HG03520 (cell line): ENCODE data around the gene LOXL3.
"Not testable (repeated sequence)": the region's sequence is repeated elsewhere in the genome, so short reads cannot be mapped to it uniquely, and the experiment has no call there.

Source experiments
- ATAC-seq: cut with Tn5 transposase; IDR thresholded peaks from one replicate; pipeline ENCODE4 v1.9.1; 2021; ENCODE audit warnings: mild to moderate bottlenecking, moderate library complexity; ENCODE audit not compliant: unreplicated experiment

Gene LOXL3

GRCh38 chr2:74575320-74575719 is 21.6 kb upstream of the LOXL3 start:
- ATAC-seq, result no peak

- ATAC-seq, result peak; percentile 30
These were observed 20.2 kb upstream of the LOXL3 start for GRCh38 chr2:74573747-74574562.

DNA sequence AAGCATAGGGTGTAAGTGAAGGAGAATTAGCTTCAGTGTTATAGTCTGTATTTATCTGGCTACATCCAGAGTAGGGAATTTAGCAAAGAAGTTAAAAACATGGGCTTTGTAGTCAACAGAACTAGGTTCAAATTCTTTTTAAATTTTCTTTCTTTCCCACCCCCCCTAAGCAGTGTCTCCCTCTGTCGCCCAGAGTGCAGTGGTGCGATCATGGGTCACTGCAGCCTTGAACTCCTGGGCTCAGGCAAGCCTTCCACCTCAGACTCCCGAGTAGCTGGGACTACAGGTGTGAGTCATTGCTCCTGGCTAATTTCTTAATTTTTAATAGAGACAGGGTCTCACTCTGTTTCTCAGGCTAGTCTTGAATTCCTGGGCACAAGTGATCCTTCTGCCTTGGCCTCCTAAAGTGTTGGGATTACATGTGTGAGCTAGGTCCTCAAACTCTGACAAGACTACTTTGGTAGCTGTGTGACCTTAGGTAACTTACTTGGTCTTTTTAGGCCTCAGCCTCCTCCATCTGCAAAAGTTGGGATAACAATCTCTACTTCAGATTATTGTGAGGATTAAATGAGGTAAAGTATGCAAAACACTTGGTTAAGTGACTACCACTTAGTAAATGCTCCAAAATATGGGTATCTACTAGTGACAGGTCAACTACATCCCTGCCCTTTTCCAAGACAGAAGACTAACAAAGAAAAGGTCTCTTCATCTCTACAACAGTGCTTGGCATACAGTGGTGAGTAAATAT is 18.6 kb upstream of the LOXL3 start:
- ATAC-seq, result no peak

DNA sequence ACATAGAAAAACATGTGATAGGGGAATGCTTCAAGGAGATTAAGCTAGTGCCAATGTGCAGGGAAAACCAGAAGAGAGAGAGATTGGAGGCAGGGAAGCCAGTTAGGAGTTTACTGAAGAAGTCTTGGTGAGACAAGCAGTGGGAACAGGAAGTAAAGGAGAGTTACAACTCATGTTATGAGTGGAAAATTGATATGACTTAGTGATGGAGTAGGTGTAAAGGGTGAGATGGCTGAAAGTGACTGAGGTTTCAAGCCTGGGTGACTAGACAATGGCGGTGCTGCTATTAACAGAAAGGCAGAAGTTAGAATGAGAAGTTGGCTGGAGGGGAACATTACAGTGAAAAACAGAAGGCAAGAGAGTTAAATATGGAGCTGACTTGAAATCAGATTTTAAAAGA is 17.3 kb upstream of the LOXL3 start:
- ATAC-seq, result peak; percentile 71

DNA sequence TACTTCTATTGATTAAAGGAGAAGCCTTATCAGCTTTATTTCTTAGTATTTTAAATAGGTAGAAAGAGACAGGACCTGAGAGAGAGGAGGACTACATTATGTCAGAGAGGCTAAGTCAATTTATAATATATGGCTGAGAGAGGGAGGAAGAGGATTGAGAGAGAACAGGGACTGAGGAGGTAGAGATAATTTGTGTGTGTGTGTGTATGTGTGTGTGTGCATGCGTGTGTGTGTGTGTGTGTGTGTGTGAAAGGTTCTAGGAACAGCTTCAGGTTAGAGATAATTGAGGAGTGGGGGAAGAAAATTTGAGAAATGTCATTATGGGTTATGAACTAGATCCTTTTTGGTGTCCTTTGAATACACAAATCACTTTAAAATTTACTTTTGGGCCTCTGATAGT is 15.9 kb upstream of the LOXL3 start:
- ATAC-seq, result no peak

- ATAC-seq, result no peak
These were observed 14.1 kb upstream of the LOXL3 start for GRCh38 chr2:74567881-74568280.

GRCh38 chr2:74566754-74567085 is 13.0 kb upstream of the LOXL3 start:
- ATAC-seq, result no peak

DNA sequence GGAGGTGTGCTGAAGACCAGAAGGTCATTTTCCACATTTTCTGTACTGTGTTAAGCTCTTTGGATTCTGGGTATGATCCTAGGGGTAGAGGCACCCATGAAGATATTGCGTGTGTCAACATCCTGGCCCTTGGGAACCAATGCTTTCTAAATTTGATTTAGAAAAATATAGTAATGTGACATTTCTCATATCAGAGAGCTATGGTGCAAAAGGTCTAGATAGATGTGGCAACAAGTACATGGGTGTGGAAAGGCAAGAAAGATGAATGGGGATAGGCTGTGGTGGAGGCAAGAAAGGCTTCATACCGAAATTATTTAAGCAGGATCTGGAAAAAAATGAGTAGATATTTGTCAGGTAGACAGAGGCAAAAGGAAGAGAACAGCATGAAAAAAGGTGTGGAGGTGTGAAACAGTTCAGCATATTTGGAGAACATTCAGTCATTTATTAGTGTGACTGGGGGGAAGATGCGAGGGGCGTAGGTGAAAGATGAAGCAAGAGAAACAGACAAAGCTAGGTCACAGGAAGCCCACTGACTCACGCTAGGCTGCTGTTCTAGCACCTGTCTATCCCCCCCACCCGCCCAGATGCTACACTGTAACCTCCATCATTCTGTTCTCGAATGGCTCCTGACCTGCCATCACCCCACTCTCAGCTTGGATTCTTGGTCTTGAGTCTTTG is 12.5 kb upstream of the LOXL3 start:
- no peak for ATAC-seq

DNA sequence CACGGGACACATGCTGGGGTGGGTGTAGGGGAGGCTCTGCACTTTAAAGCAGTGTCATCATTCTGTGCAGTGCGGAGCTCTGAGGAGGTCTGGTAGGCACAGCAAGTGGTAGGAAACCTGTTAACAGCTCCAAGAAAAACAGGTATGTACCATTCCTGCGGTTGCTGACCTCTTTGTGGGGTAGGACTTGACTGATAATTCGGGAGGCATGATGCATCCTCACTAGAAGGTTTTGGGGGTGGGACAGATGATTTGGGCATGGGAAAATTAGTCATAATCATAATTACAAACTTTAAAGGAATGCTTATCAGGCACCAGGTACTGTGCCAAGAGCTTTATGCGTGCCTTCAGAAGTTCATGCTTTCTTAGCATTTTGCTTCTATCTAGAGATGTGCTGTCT is 10.5 kb upstream of the LOXL3 start:
- ATAC-seq, result no peak

DNA sequence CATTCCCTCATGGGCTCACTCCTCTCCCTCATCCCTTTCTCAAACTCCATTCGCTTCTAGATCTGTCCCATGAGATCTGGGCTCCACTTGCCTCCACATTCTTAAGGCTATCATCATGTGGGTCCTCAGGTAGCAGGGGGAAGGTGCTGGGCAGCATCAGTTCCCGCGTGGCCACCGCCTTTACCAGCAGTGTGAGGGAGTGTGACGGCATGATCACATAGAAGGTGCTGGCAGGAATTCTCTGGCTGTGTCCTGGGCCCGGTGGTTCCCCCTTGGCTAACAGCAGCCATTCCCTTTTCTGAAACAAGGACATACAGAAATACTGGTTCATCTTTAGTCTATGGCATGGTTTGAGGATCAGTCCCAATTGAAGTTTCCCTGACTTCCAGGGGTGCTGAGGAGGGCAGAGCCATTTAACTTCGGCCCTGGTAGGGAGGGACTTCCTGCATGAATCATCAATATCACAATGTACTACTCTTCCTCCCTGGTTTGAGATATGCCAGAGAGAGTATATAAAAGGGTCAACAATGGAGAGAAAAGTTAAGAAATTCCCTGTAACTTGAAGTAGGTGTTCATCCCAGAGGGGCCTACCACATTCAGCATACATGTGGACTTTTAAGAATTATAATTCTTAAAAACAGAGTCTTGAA is 8.5 kb upstream of the LOXL3 start:
- ATAC-seq, result no peak

DNA sequence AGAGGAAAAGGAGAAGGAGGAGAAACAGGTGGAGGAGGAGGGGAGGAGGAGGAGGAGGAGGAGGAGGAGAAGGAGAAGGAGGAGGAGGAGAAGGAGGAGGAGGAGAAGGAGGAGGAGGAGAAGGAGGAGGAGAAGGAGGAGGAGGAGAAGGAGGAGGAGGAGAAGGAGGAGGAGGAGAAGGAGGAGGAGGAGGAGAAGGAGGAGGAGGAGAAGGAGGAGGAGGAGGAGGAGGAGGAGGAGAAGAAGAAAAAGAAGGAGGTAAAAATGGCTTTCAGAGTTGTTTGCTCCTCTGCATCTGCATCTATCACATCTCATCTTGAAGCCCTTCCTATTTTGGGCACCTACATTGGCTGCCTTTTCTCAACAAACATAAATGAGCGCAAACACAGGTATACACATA is 7.3 kb upstream of the LOXL3 start:
- ATAC-seq, result not testable (repeated sequence)

GRCh38 chr2:74560591-74560990 is 6.8 kb upstream of the LOXL3 start:
- no peak for ATAC-seq

DNA sequence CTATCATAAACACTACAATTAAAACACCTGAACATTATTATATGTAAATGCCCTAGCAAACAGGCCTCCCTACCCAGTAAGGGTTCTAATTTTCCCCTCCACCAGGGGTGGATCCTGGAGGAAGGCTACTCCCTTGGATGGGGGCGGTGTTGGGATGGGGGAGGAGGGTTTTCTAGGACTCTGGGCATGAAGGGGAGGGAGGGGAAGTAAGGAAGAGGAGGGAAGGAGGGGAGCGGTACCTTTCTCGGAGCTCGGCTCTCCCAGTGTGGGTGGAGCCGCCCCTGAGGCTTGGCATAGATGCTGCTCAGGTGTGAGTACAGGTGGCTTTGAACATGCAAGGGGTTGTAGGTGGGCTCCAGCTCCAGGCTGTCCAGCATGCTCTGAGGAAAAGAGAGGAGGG is 6.2 kb upstream of the LOXL3 start:
- ATAC-seq, result no peak

DNA sequence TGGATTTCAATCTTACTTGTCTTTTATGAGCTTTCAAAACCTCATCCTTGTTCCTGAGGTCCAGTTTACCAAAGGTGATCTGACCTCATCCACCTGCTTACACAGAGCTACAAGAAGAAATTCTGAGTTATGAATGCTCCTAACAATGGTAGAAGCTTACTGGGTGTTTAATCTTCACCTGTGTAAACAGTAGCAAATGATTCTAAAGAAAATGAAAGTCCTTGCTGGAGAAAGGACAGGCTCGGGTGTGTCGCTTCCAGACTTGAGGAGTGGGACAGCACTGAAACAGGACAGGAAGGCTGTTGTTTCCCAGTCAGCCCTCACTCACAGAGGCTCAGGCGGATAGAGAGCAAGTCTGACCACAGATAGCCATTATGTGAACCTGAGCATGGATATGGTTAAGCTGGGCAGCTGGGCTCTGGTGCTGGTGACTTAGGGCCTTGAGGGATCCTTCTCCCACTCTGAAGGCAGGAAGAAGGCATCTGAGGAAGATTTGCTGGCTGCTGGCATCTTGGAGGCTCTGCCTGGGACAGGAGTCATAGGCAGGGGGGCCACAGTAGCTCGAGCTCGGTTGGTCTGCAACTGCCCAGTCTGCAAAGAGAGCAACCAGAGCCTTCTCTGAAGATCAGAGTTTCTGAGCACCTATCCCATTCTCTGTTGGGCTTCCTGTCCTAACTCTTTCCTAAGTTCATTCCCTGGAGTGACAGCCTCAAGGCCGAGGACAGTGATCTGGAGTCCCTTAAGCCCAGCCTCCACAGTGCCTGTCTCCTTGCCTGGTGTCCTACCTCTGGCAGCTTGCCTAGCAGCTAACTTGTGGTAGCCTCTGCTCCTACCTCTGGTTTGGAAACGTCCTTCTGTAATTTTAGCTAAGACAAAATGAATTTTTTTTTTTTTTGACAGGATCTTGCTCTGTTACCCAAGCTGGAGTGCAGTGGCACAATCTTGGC is 4.8 kb upstream of the LOXL3 start:
- no peak for ATAC-seq

GRCh38 chr2:74556831-74557370 is 3.2 kb upstream of the LOXL3 start:
- no peak for ATAC-seq

GRCh38 chr2:74556159-74556558 is 2.4 kb upstream of the LOXL3 start:
- no peak for ATAC-seq

DNA sequence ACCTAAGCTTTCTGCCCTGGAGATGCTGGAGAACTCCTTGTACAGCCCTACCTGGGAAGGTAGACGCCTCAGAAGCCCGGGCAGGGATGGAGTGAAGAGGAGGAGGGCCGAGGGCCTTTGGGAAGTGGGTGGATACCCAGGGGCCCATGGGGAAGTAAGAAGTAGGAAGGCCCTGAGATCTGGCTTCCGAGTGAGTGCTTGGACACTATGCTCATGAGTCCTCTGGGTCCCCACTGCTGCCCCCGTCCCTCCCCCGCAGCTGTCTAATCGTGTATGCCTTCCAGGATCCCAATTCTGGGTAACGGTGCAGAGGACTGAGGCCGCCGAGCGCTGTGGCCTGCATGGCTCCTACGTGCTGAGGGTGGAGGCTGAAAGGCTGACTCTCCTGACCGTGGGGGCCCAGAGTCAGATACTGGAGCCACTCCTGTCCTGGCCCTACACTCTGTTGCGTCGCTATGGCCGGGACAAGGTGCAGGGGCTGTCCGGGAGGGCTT is 1.9 kb upstream of the LOXL3 start:
- no peak for ATAC-seq

DNA sequence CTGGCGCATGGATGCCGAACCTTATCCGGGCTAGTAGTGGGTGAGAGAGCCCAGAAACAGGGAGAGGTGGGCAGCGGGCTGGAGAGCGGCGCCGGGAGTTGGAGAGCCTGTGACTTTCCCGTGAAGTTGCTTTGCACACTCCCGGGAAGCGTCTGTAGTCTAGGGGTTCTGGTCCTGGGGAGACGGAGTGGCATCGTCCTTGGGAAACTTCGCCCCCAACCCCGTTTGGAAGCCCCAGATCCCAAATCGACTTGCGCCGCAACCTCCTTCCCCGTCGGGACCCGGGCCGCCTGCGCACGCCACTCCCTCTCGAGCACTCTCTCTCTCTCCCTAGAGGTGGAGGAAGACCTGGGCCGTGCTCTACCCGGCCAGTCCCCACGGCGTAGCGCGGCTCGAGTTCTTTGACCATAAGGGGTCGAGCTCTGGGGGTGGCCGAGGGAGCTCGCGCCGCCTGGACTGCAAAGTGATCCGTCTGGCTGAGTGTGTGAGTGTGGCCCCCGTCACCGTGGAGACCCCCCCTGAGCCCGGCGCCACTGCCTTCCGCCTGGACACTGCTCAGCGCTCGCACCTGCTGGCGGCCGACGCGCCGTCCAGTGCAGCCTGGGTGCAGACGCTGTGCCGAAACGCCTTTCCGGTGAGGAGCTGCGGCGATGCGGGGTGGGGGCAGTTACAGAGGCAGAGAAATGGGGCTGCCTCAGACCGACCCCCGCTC is 1.2 kb upstream of the LOXL3 start:
- ATAC-seq, result peak; percentile 33
